Measurements from ENCODE around the gene SMCO4. TPM values are rescaled to one million over a fixed set of nuclear protein-coding genes. Genes with fewer than 3 reads are reported as not detected.

Gene SMCO4
- total and polyA plus RNA-seq, 2 experiments from 2014 or later: 36.1 to 60.9 TPM

- H3K27ac ChIP-seq: peak overlapping the region; percentile 80
- no peaks in the 10 kb centered on the region for H3K27me3 ChIP-seq
- peaks cover 81% of the 10 kb centered on the region for H3K79me2 ChIP-seq
- H3K4me2 ChIP-seq: no peak overlapping the region
- H3K36me3 ChIP-seq (replicated peaks; ENCODE audit: insufficient read depth, low read depth): no peaks in the 10 kb centered on the region
- no peak for DNase-seq (ENCODE audit: low spot score)
- H3K9me3 ChIP-seq (ENCODE audit: low read depth): no peaks in the 10 kb centered on the region
- 77% methylated on average over 10 of the region's 10 CpGs for WGBS (ENCODE audit: low lambda C conversion rate, missing lambda C conversion rate)
- no peak overlapping the region for H2AFZ ChIP-seq
- no peak overlapping the region for H3K4me3 ChIP-seq
- H3K9me2 ChIP-seq (replicated peaks; ENCODE audit: insufficient read depth): no peaks in the 10 kb centered on the region
- H3K4me1 ChIP-seq (ENCODE audit: insufficient read depth): peaks cover 53% of the 10 kb centered on the region
- TF ChIP-seq EZH2 (IDR thresholded peaks at IDR 0.05; ENCODE audit: borderline replicate concordance) (no peak), EZH2phosphoT487 (IDR thresholded peaks at IDR 0.05; ENCODE audit: low read depth, severe bottlenecking, unreplicated experiment) (no peak), CTCF (IDR thresholded peaks at IDR 0.05; ENCODE audit: poor library complexity) (no peak)
- H4K20me1 ChIP-seq (ENCODE audit: insufficient read depth, poor library complexity, severe bottlenecking): no peaks in the 10 kb centered on the region
Observed at GRCh38 chr11:93528757-93529645, 14.2 kb downstream of the SMCO4 start.

- no peak for DNase-seq (ENCODE audit: low spot score)
- Histone ChIP-seq H3K9me2 (replicated peaks; ENCODE audit: insufficient read depth) (no peaks in the 10 kb centered on the region), H3K9me3 (ENCODE audit: low read depth) (no peaks in the 10 kb centered on the region), H3K36me3 (replicated peaks; ENCODE audit: insufficient read depth, low read depth) (no peaks in the 10 kb centered on the region), H3K4me1 (ENCODE audit: insufficient read depth) (peaks cover 53% of the 10 kb centered on the region), H4K20me1 (ENCODE audit: insufficient read depth, poor library complexity, severe bottlenecking) (no peaks in the 10 kb centered on the region), H2AFZ (no peak overlapping the region), H3K27me3 (no peaks in the 10 kb centered on the region), H3K79me2 (peaks cover 81% of the 10 kb centered on the region), H3K27ac (no peak overlapping the region), H3K4me3 (no peak overlapping the region), H3K4me2 (no peak overlapping the region)
- 88% methylated on average over 4 of the region's 4 CpGs for WGBS (ENCODE audit: low lambda C conversion rate, missing lambda C conversion rate)
- TF ChIP-seq CTCF (IDR thresholded peaks at IDR 0.05; ENCODE audit: poor library complexity): no peak
- TF ChIP-seq EZH2phosphoT487 (IDR thresholded peaks at IDR 0.05; ENCODE audit: low read depth, severe bottlenecking, unreplicated experiment): no peak
- no peak for TF ChIP-seq EZH2 (IDR thresholded peaks at IDR 0.05; ENCODE audit: borderline replicate concordance)
Observed at GRCh38 chr11:93528252-93528651, 14.9 kb downstream of the SMCO4 start.

GRCh38 chr11:93526641-93527583, 16.3 kb downstream of the SMCO4 start:
- H3K4me1 ChIP-seq (ENCODE audit: insufficient read depth): peaks cover 53% of the 10 kb centered on the region
- no peak overlapping the region for H3K4me3 ChIP-seq
- no peaks in the 10 kb centered on the region for H3K9me3 ChIP-seq (ENCODE audit: low read depth)
- H3K79me2 ChIP-seq: peaks cover 76% of the 10 kb centered on the region
- DNase-seq (ENCODE audit: low spot score): peak; percentile 14
- no peaks in the 10 kb centered on the region for H3K27me3 ChIP-seq
- TF ChIP-seq CTCF (IDR thresholded peaks at IDR 0.05; ENCODE audit: poor library complexity): no peak
- TF ChIP-seq EZH2phosphoT487 (IDR thresholded peaks at IDR 0.05; ENCODE audit: low read depth, severe bottlenecking, unreplicated experiment): no peak
- no peak for TF ChIP-seq EZH2 (IDR thresholded peaks at IDR 0.05; ENCODE audit: borderline replicate concordance)
- WGBS (ENCODE audit: low lambda C conversion rate, missing lambda C conversion rate): 90% methylated on average over 8 of the region's 8 CpGs
- no peak overlapping the region for H2AFZ ChIP-seq
- H3K9me2 ChIP-seq (replicated peaks; ENCODE audit: insufficient read depth): no peaks in the 10 kb centered on the region
- no peaks in the 10 kb centered on the region for H3K36me3 ChIP-seq (replicated peaks; ENCODE audit: insufficient read depth, low read depth)
- no peaks in the 10 kb centered on the region for H4K20me1 ChIP-seq (ENCODE audit: insufficient read depth, poor library complexity, severe bottlenecking)
- peak overlapping the region; percentile 49 for H3K27ac ChIP-seq
- H3K4me2 ChIP-seq: peak overlapping the region; percentile 9
